Mucosa of rectum (tissue), 2 donors: ENCODE results near the gene NHEJ1.
"Not testable (repeated sequence)": the region's sequence is repeated elsewhere in the genome, so short reads cannot be mapped to it uniquely, and the experiment has no call there.

Experiments used
- H3K27ac ChIP-seq, 2 donors: one replicate each; pipeline ENCODE4 v1.7.0; 2013; ENCODE audit warnings: inconsistent platforms in 2 of 2, low read depth in 2 of 2, low read length in 2 of 2
- H3K27me3 ChIP-seq, 2 donors: one replicate each; pipeline ENCODE4 v1.7.0; 2013; ENCODE audit warnings: low read length in 2 of 2; ENCODE audit not compliant: control insufficient read depth in 2 of 2, insufficient read depth in 2 of 2
- H3K36me3 ChIP-seq, 2 donors: one replicate each; pipeline ENCODE4 v1.7.0; 2013; ENCODE audit warnings: low read length in 2 of 2; ENCODE audit not compliant: control insufficient read depth in 2 of 2, insufficient read depth in 2 of 2
- H3K4me1 ChIP-seq, 2 donors: one replicate each; pipeline ENCODE4 v1.7.0; 2013; ENCODE audit warnings: low read length in 2 of 2, mild to moderate bottlenecking in 1 of 2; ENCODE audit not compliant: control insufficient read depth in 2 of 2, insufficient read depth in 2 of 2
- H3K4me3 ChIP-seq, 2 donors: one replicate each; pipeline ENCODE4 v1.7.0; 2013; ENCODE audit warnings: low read length in 2 of 2
- H3K9ac ChIP-seq, 2 donors: one replicate each; pipeline ENCODE4 v1.7.0; 2013; ENCODE audit warnings: low read length in 2 of 2, low read depth in 1 of 2, mild to moderate bottlenecking in 1 of 2
- H3K9me3 ChIP-seq, 2 donors: one replicate each; pipeline ENCODE4 v1.7.0; 2013; ENCODE audit warnings: low read length in 2 of 2; ENCODE audit not compliant: control insufficient read depth in 2 of 2
- donor health status: healthy.
- donor health status: Normal muscosa, but diverticular disease.

NHEJ1 gene

GRCh38 chr2:219201331-219201730 lies 40.7 kb upstream of the NHEJ1 start:
- H3K9me3 ChIP-seq, H3K4me1 ChIP-seq: not testable (repeated sequence)

GRCh38 chr2:219200502-219201326 lies 40.1 kb upstream of the NHEJ1 start:
- not testable (repeated sequence) for H3K9me3 ChIP-seq, H3K4me3 ChIP-seq, H3K36me3 ChIP-seq, H3K9ac ChIP-seq, H3K27ac ChIP-seq, H3K27me3 ChIP-seq, H3K4me1 ChIP-seq

More at GRCh38 chr2:219201331-219201730, 40.7 kb upstream of the NHEJ1 start:
- H3K4me3 ChIP-seq, H3K27me3 ChIP-seq, H3K9ac ChIP-seq, H3K36me3 ChIP-seq, H3K27ac ChIP-seq: not testable (repeated sequence)

GRCh38 chr2:219199470-219200211 lies 39.0 kb upstream of the NHEJ1 start:
- Histone ChIP-seq H3K27ac (no peak overlapping the region), H3K4me1 (no peaks in the 10 kb centered on the region), H3K36me3 (no peaks in the 10 kb centered on the region), H3K4me3 (no peak overlapping the region), H3K9me3 (no peaks in the 10 kb centered on the region), H3K27me3 (no peaks in the 10 kb centered on the region), H3K9ac (no peak overlapping the region)

GRCh38 chr2:219198974-219199373 lies 38.4 kb upstream of the NHEJ1 start:
- H3K36me3 ChIP-seq, result no peaks in the 10 kb centered on the region
- H3K9ac ChIP-seq, result no peak overlapping the region
- no peak overlapping the region for H3K27ac ChIP-seq
- no peaks in the 10 kb centered on the region for H3K9me3 ChIP-seq
- no peak overlapping the region for H3K4me3 ChIP-seq
- no peaks in the 10 kb centered on the region for H3K27me3 ChIP-seq
- H3K4me1 ChIP-seq, result no peaks in the 10 kb centered on the region

- no peak overlapping the region for H3K27ac ChIP-seq
- no peaks in the 10 kb centered on the region for H3K9me3 ChIP-seq
- H3K4me3 ChIP-seq, result no peak overlapping the region
- H3K4me1 ChIP-seq, result no peaks in the 10 kb centered on the region
- H3K9ac ChIP-seq, result no peak overlapping the region
- H3K27me3 ChIP-seq, result no peaks in the 10 kb centered on the region
- no peaks in the 10 kb centered on the region for H3K36me3 ChIP-seq
These were observed 36.8 kb upstream of the NHEJ1 start for GRCh38 chr2:219197388-219197787.

GRCh38 chr2:219186754-219187456 lies 26.3 kb upstream of the NHEJ1 start:
- H3K4me3 ChIP-seq, result no peak overlapping the region
- H3K36me3 ChIP-seq, result peaks cover 25 to 26% of the 10 kb centered on the region in 2 donors
- peaks cover 12 to 19% of the 10 kb centered on the region in 2 donors for H3K4me1 ChIP-seq
- H3K9me3 ChIP-seq, result no peaks in the 10 kb centered on the region
- no peak overlapping the region for H3K27ac ChIP-seq
- H3K27me3 ChIP-seq, result no peaks in the 10 kb centered on the region
- H3K9ac ChIP-seq, result no peak overlapping the region

- peaks cover 45 to 50% of the 10 kb centered on the region in 2 donors for H3K36me3 ChIP-seq
These were observed 23.5 kb upstream of the NHEJ1 start for GRCh38 chr2:219184121-219184520.

GRCh38 chr2:219183151-219183772 lies 22.6 kb upstream of the NHEJ1 start:
- H3K4me1 ChIP-seq, result peaks cover 24 to 29% of the 10 kb centered on the region in 2 donors
- no peaks in the 10 kb centered on the region for H3K27me3 ChIP-seq
- peaks cover 45 to 50% of the 10 kb centered on the region in 2 donors for H3K36me3 ChIP-seq
- peak overlapping the region; percentile 81 to 83 for H3K27ac ChIP-seq
- peak overlapping the region in 1 of 2 donors; percentile 26 for H3K4me3 ChIP-seq
- no peaks in the 10 kb centered on the region for H3K9me3 ChIP-seq
- H3K9ac ChIP-seq, result peak overlapping the region; percentile 26 to 31

More at GRCh38 chr2:219184121-219184520, 23.5 kb upstream of the NHEJ1 start:
- no peaks in the 10 kb centered on the region for H3K9me3 ChIP-seq
- no peak overlapping the region for H3K9ac ChIP-seq
- peaks cover 19 to 23% of the 10 kb centered on the region in 2 donors for H3K4me1 ChIP-seq
- peak overlapping the region; percentile 81 to 83 for H3K27ac ChIP-seq
- no peak overlapping the region for H3K4me3 ChIP-seq
- no peaks in the 10 kb centered on the region for H3K27me3 ChIP-seq

GRCh38 chr2:219182331-219183150 lies 21.9 kb upstream of the NHEJ1 start:
- peak overlapping the region; percentile 81 to 83 for H3K27ac ChIP-seq
- H3K9me3 ChIP-seq, result no peaks in the 10 kb centered on the region
- peaks cover 45 to 50% of the 10 kb centered on the region in 2 donors for H3K36me3 ChIP-seq
- peaks cover 24 to 29% of the 10 kb centered on the region in 2 donors for H3K4me1 ChIP-seq
- H3K27me3 ChIP-seq, result no peaks in the 10 kb centered on the region
- peak overlapping the region; percentile 10 to 42 for H3K9ac ChIP-seq
- peak overlapping the region in 1 of 2 donors; percentile 26 for H3K4me3 ChIP-seq
